Measurements from ENCODE around the gene TRIM38.
"Not testable (repeated sequence)": the region's sequence is repeated elsewhere in the genome, so short reads cannot be mapped to it uniquely, and the experiment has no call there.

The TRIM38 gene

DNA sequence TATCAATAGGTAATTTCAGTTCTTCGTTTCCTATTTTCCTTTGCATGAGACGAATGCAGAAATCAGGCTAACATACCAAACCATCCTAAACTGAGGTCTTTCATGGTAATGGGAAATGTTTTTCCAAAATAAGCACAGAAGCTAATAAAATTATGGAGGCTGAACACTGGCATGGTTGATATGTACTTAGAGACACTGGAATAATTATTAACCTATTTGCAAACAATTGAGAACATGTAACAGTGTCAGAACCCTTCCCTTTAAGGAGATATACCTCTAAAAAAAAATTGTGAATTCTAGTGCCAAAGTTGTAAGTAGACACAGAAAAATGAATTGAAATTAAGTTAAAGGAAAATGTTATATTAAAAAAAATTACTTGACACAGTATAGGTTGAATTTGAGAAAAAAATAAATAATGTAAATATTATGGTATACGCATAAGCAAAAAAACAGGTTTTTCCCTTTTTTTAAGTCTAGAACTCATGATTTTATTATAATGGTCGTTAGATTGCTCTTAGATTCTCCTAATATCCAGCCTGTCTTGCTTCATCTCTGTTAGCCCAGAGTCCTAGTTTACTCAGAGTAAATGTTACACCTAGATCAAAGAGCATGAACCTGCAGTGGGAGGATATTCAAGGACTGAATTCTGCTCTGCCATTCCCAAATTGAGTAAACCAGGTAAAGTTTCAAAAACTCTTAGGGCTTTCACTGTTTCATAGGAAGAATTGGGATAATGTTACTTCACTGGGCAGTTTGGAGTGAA is 33.9 kb upstream of the TRIM38 start:
- H3K4me1 ChIP-seq (ENCODE audit: control insufficient read depth in 1 of 2, insufficient read depth in 2 of 2, low read length in 2 of 2) = no peaks in the 10 kb centered on the region
- H3K27me3 ChIP-seq (ENCODE audit: low read depth, low read length) = no peaks in the 10 kb centered on the region
- H3K9me3 ChIP-seq (ENCODE audit: control insufficient read depth in 1 of 2, low read length in 2 of 2) = no peaks in the 10 kb centered on the region
- no peaks in the 10 kb centered on the region for H3K36me3 ChIP-seq (ENCODE audit: control insufficient read depth in 1 of 2, insufficient read depth in 2 of 2, low read length in 2 of 2)
- no peak overlapping the region for H3K27ac ChIP-seq (ENCODE audit: low read length)
- H3K4me3 ChIP-seq (ENCODE audit: low read depth in 1 of 2, low read length in 2 of 2) = no peak overlapping the region

DNA sequence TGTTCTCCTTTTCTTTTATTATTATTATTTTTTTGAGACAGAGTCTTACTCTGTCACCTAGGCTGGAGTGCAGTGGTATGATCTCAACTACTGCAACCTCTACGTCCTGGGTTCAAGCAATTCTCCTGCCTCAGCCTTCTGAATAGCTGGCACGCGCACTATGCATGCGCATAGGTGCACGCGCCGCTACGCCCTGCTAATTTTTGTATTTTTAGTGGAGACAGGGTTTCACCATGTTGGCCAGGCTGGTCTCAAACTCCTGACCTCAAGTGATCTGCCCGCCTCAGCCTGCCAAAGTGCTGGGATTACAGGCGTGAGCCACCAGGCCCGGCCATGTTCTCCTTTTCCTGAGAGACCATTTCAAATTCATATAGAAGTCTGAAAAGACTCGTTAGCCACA is 32.8 kb upstream of the TRIM38 start:
- H3K36me3 ChIP-seq (ENCODE audit: control insufficient read depth in 1 of 2, insufficient read depth in 2 of 2, low read length in 2 of 2); H3K4me1 ChIP-seq (ENCODE audit: control insufficient read depth in 1 of 2, insufficient read depth in 2 of 2, low read length in 2 of 2); H3K4me3 ChIP-seq (ENCODE audit: low read depth in 1 of 2, low read length in 2 of 2); H3K27ac ChIP-seq (ENCODE audit: low read length); H3K9me3 ChIP-seq (ENCODE audit: control insufficient read depth in 1 of 2, low read length in 2 of 2); H3K27me3 ChIP-seq (ENCODE audit: low read depth, low read length): not testable (repeated sequence)

DNA sequence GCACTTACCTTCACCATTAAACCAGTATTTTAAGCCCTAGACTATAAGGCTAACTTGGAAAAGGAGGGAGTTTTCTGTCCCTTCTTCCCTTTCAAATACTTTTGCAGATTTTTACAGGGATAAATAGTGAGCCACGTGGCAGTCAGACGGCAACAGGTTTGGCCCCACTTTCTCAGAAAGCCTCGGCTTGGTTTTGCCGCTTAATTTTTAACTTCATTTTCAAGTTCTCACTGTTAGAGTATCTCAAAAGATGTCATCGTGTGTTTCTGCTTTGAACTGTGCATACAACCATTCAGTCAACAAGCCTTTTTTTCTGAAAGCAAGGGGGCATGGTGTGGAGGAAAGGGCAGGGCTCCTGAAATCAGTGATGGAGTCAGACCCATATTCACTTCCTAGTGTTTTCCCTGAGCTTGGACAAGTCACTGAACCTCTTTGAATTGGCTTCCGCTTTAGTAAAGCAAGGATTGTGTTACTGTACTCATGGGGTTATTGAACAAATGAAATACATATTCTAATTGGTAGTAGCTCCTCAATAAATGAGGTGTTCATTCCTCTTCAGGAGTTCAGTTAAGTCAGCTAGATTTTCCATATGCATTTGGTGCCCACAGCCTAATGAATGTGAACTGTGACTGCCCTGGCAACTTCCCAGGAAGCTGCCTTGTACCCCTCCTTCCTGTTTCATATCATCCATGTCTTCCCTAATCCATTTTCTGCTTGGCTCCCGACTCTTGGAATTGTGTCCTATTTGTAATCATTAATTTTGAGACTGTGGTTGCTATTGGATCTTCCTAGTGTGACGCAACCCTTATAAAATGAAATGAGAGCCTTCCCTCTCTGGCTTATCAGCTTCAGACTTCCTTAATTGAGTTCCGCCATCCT is 31.8 kb upstream of the TRIM38 start, which contains the start of gene SLC17A2:
SLC17A2 (minus strand) TSS at position 160 of the 879 bp plus-strand sequence. CDS start 4,895 bp downstream, outside the sequence.
- Histone ChIP-seq H3K27me3 (ENCODE audit: low read depth, low read length) (no peaks in the 10 kb centered on the region), H3K9me3 (ENCODE audit: control insufficient read depth in 1 of 2, low read length in 2 of 2) (no peaks in the 10 kb centered on the region), H3K4me3 (ENCODE audit: low read depth in 1 of 2, low read length in 2 of 2) (no peak within 1 kb of the TSS), H3K27ac (ENCODE audit: low read length) (no peak within 1 kb of the TSS), H3K4me1 (ENCODE audit: control insufficient read depth in 1 of 2, insufficient read depth in 2 of 2, low read length in 2 of 2) (no peaks in the 10 kb centered on the region), H3K36me3 (ENCODE audit: control insufficient read depth in 1 of 2, insufficient read depth in 2 of 2, low read length in 2 of 2) (no peaks in the 10 kb centered on the region)

DNA sequence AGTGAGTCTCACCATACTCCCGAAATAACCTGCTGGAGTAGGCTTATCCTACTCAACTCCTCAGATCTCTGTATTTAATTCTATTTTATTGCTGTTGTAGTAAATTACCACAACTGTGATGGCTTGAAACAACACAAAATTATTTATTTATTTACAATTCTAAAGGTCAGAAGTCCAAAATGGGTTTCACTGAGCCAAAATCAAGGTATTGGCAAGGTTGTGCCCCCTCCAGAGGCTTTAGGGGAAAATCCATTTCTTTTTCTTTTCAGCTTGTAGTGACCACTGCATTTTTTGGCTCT is 31.2 kb upstream of the TRIM38 start:
- H3K4me3 ChIP-seq (ENCODE audit: low read depth in 1 of 2, low read length in 2 of 2) = no peak overlapping the region
- H3K9me3 ChIP-seq (ENCODE audit: control insufficient read depth in 1 of 2, low read length in 2 of 2) = no peaks in the 10 kb centered on the region
- no peaks in the 10 kb centered on the region for H3K36me3 ChIP-seq (ENCODE audit: control insufficient read depth in 1 of 2, insufficient read depth in 2 of 2, low read length in 2 of 2)
- no peaks in the 10 kb centered on the region for H3K4me1 ChIP-seq (ENCODE audit: control insufficient read depth in 1 of 2, insufficient read depth in 2 of 2, low read length in 2 of 2)
- no peaks in the 10 kb centered on the region for H3K27me3 ChIP-seq (ENCODE audit: low read depth, low read length)
- no peak overlapping the region for H3K27ac ChIP-seq (ENCODE audit: low read length)

DNA sequence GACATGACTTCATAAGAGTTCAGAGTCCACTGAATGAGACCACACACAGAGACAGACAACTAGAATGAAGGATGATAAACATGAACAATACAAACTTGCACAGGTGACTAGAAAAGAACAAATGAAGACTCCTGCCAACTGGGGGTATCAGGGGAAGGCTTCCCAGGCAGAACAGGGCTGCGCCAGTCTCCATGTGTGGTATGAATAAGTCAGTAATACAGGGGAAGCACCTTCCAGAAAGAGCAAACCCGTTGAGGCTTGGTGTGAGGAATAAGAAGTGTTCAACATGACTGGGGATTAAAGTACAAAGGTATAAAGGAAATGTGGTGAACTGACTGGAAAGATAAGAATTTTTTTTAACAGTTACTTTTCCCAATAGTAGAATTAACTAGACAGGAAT is 28.4 kb upstream of the TRIM38 start:
- H3K4me1 ChIP-seq (ENCODE audit: control insufficient read depth in 1 of 2, insufficient read depth in 2 of 2, low read length in 2 of 2) = no peaks in the 10 kb centered on the region
- no peaks in the 10 kb centered on the region for H3K36me3 ChIP-seq (ENCODE audit: control insufficient read depth in 1 of 2, insufficient read depth in 2 of 2, low read length in 2 of 2)
- no peak overlapping the region for H3K27ac ChIP-seq (ENCODE audit: low read length)
- H3K4me3 ChIP-seq (ENCODE audit: low read depth in 1 of 2, low read length in 2 of 2) = no peak overlapping the region
- no peaks in the 10 kb centered on the region for H3K27me3 ChIP-seq (ENCODE audit: low read depth, low read length)
- no peaks in the 10 kb centered on the region for H3K9me3 ChIP-seq (ENCODE audit: control insufficient read depth in 1 of 2, low read length in 2 of 2)

DNA sequence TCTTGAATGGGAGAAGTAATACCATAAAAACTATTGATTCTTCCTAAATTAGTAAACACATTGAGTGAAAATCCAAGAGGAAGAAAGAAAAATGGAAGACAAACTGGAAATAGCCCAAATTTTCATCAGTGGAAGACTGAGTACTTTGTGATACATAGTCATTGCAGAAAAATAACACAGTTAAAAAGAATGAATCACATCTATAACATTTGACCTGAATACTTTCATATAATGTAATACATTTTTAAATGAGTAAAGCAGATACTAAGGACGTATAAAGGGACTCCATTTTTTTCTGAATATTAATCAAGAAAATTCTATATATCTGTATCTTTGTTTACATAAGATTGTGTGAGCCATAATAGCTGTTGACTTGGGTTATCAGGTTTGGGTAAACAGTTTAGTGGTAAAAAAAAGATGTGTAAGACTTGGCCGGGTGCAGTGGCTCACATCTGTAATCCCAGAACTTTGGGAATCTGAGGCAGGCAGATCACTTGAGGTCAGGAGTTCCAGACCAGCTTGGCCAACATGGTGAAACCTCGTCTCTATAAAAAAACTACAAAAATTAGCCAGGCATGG is 27.8 kb upstream of the TRIM38 start:
- no peak overlapping the region for H3K4me3 ChIP-seq (ENCODE audit: low read depth in 1 of 2, low read length in 2 of 2)
- no peaks in the 10 kb centered on the region for H3K9me3 ChIP-seq (ENCODE audit: control insufficient read depth in 1 of 2, low read length in 2 of 2)
- no peak overlapping the region for H3K27ac ChIP-seq (ENCODE audit: low read length)
- H3K4me1 ChIP-seq (ENCODE audit: control insufficient read depth in 1 of 2, insufficient read depth in 2 of 2, low read length in 2 of 2) = no peaks in the 10 kb centered on the region
- no peaks in the 10 kb centered on the region for H3K36me3 ChIP-seq (ENCODE audit: control insufficient read depth in 1 of 2, insufficient read depth in 2 of 2, low read length in 2 of 2)
- no peaks in the 10 kb centered on the region for H3K27me3 ChIP-seq (ENCODE audit: low read depth, low read length)

DNA sequence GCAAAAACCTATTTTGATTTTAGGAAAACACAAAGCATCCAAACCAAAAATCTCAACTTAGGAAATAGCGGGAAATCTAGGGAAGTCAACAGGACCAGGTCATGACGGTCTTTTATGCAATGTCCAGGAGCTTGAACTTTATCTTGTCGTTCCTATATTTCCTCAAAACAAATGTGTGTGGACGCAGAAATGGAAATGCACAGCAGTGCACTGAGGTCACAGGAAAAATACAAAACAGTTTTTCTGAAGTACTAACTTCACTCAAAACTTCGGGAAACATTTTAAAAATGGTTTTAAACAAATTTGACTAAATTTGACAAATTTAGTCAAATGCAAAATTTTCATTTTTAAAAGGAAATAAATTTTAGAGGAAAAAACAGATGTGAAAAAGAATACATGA is 26.6 kb upstream of the TRIM38 start:
- Histone ChIP-seq H3K27me3 (ENCODE audit: low read depth, low read length) (no peaks in the 10 kb centered on the region), H3K27ac (ENCODE audit: low read length) (no peak overlapping the region), H3K9me3 (ENCODE audit: control insufficient read depth in 1 of 2, low read length in 2 of 2) (no peaks in the 10 kb centered on the region), H3K4me3 (ENCODE audit: low read depth in 1 of 2, low read length in 2 of 2) (no peak overlapping the region), H3K4me1 (ENCODE audit: control insufficient read depth in 1 of 2, insufficient read depth in 2 of 2, low read length in 2 of 2) (no peaks in the 10 kb centered on the region), H3K36me3 (ENCODE audit: control insufficient read depth in 1 of 2, insufficient read depth in 2 of 2, low read length in 2 of 2) (no peaks in the 10 kb centered on the region)

DNA sequence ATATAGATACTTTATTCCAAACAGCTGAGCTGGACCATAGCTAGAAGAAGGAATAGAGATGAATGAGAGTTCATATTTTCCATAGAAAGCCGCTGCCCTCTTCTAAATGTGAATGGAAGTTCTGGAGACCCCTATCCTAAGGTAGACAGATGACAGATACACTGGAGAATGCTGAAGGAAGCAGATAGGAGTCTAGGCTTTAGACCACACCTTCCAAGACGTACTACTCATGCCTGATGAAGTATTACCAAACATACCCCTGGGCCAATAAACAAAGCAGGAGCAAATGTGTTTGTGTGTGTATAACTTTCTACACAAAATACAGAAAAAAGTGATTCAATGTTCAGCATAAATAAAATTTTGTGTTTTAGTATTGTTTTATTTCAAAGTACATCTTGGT is 23.0 kb upstream of the TRIM38 start:
- no peak overlapping the region for H3K27ac ChIP-seq (ENCODE audit: low read length)
- no peaks in the 10 kb centered on the region for H3K36me3 ChIP-seq (ENCODE audit: control insufficient read depth in 1 of 2, insufficient read depth in 2 of 2, low read length in 2 of 2)
- H3K9me3 ChIP-seq (ENCODE audit: control insufficient read depth in 1 of 2, low read length in 2 of 2) = no peaks in the 10 kb centered on the region
- H3K4me1 ChIP-seq (ENCODE audit: control insufficient read depth in 1 of 2, insufficient read depth in 2 of 2, low read length in 2 of 2) = no peaks in the 10 kb centered on the region
- H3K4me3 ChIP-seq (ENCODE audit: low read depth in 1 of 2, low read length in 2 of 2) = no peak overlapping the region
- H3K27me3 ChIP-seq (ENCODE audit: low read depth, low read length) = no peaks in the 10 kb centered on the region

DNA sequence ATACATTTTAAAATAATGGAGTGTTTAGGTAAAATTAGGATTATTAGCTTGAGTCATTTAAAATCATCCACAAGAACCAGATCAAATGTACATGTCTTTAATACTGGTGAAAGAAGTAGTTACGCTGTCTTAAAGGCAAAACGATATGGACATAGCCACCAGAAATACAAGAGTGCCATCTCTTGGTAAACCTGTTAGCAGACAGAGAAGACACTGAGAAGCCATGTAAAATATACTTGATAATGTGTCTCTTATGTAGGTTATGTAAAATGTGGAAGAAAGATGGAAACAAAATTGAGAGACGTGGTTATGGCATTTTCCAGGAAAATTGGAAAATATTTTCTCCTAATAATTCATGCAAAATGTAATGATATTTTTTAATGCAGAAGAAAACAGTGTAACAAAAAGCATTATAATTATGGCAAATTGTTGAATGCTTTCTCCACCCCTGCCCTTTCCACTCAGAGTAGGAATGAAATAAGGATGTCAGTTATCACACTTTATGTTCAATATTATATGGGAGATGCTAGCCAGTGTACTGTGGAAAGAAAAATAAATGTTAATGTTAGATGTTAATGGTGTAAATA is 19.9 kb upstream of the TRIM38 start:
- Histone ChIP-seq H3K27me3 (ENCODE audit: low read depth, low read length) (no peaks in the 10 kb centered on the region), H3K9me3 (ENCODE audit: control insufficient read depth in 1 of 2, low read length in 2 of 2) (no peaks in the 10 kb centered on the region), H3K36me3 (ENCODE audit: control insufficient read depth in 1 of 2, insufficient read depth in 2 of 2, low read length in 2 of 2) (no peaks in the 10 kb centered on the region), H3K4me3 (ENCODE audit: low read depth in 1 of 2, low read length in 2 of 2) (no peak overlapping the region), H3K4me1 (ENCODE audit: control insufficient read depth in 1 of 2, insufficient read depth in 2 of 2, low read length in 2 of 2) (no peaks in the 10 kb centered on the region), H3K27ac (ENCODE audit: low read length) (no peak overlapping the region)

DNA sequence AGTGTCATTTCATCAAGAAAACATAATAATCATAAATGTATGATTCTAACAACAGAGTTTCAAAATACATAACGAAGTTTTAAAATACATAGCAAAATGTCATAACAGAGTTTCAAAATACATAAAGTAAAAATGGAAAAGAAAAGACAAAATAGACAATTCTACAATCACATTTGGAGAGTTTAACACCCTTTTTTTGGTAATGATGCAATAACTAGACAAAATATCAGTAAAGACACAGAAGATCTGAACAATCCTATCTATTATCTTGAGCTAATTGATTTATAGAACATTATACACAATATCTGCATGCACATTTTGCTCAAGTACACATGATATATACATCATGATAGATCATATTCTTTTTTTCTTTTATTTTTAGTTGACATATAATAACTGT is 18.7 kb upstream of the TRIM38 start:
- H3K36me3 ChIP-seq (ENCODE audit: control insufficient read depth in 1 of 2, insufficient read depth in 2 of 2, low read length in 2 of 2) = no peaks in the 10 kb centered on the region
- H3K4me1 ChIP-seq (ENCODE audit: control insufficient read depth in 1 of 2, insufficient read depth in 2 of 2, low read length in 2 of 2) = no peaks in the 10 kb centered on the region
- H3K27ac ChIP-seq (ENCODE audit: low read length) = no peak overlapping the region
- H3K9me3 ChIP-seq (ENCODE audit: control insufficient read depth in 1 of 2, low read length in 2 of 2) = no peaks in the 10 kb centered on the region
- no peaks in the 10 kb centered on the region for H3K27me3 ChIP-seq (ENCODE audit: low read depth, low read length)
- no peak overlapping the region for H3K4me3 ChIP-seq (ENCODE audit: low read depth in 1 of 2, low read length in 2 of 2)
